Gastrocnemius medialis (tissue), 4 donors: Measurements from ENCODE around the gene TMED10. TPM values are rescaled to one million over a fixed set of nuclear protein-coding genes. Genes with fewer than 3 reads are reported as not detected.

Experiments
- ATAC-seq, 2 donors: fragments of 150-250 bp; one replicate each; pipeline ENCODE4 v1.9.1; 2016
- DNase-seq, 2 donors: peaks; one replicate each; pipeline ENCODE4 v3.0.0-alpha.2; 2019
- H3K27ac ChIP-seq, 4 donors: fragments of 200-600 bp; sonication (generic); 1 replicate in 1 of 4; 2 replicates in 3 of 4; pipeline ENCODE4 v1.5.1; 2016 to 2018; ENCODE audit warnings: mild to moderate bottlenecking in 2 of 4, moderate library complexity in 1 of 4
- H3K27me3 ChIP-seq, 3 donors: fragments of 200-600 bp; sonication (generic) in 2 of 3; 1 replicate in 1 of 3; 2 replicates in 2 of 3; pipeline versions ENCODE4 v1.5.1 to v1.6.0; 2016 to 2019; ENCODE audit warnings: mild to moderate bottlenecking in 1 of 3, moderate library complexity in 1 of 3
- H3K36me3 ChIP-seq, 2 donors: fragments of 200-600 bp; sonication (generic) in 1 of 2; one replicate each; pipeline ENCODE4 v1.5.1; 2017 to 2018
- H3K4me1 ChIP-seq, 2 donors: fragments of 200-600 bp; sonication (generic) in 1 of 2; one replicate each; pipeline ENCODE4 v1.5.1; 2016 to 2017; ENCODE audit warnings: mild to moderate bottlenecking in 2 of 2
- H3K4me3 ChIP-seq, 4 donors: fragments of 200-600 bp; sonication (generic) in 3 of 4; 1 replicate in 1 of 4; 2 replicates in 3 of 4; pipeline ENCODE4 v1.5.1; 2016 to 2019; ENCODE audit warnings: mild to moderate bottlenecking in 2 of 4
- H3K9me3 ChIP-seq, 3 donors: fragments of 200-600 bp; sonication (generic) in 2 of 3; 1 replicate in 1 of 3; 2 replicates in 2 of 3; pipeline ENCODE4 v1.5.1; 2016 to 2019
- CTCF ChIP-seq, 5 experiments: fragments of 450-650 bp in 3 of 5; fragments of 200-600 bp in 2 of 5; sonication (generic) in 2 of 5; IDR thresholded peaks in 4 of 5; conservative IDR thresholded peaks in 1 of 5; 1 replicate in 4 of 5; 2 replicates in 1 of 5; pipeline ENCODE4 v1.5.1; 2016 to 2019; ENCODE audit warnings: antibody characterized with exemption in 5 of 5, mild to moderate bottlenecking in 3 of 5, moderate library complexity in 3 of 5
- POLR2A ChIP-seq, 2 donors: fragments of 450-650 bp; IDR thresholded peaks; one replicate each; pipeline ENCODE4 v1.6.1; 2017; ENCODE audit warnings: antibody characterized with exemption in 2 of 2, mild to moderate bottlenecking in 2 of 2, moderate library complexity in 2 of 2
- in situ Hi-C, 4 donors: fragments of 200-750 bp; cut with MboI; loops; one replicate each; pipeline versions ENCODE4 v1.15.0 to v1.8.0; 2017; ENCODE audit warnings: low sequenced_read_pairs in 4 of 4
- intact Hi-C: fragments of 100-400 bp; cut with DNase I; formaldehyde crosslinking; loops from one replicate; pipeline ENCODE4 v1.15.1; 2023; ENCODE audit warnings: low total_unique reads
- total RNA-seq, 4 donors: library from RNA; depleted of rRNA; stranded (reverse); fragments of >200 nt; gene quantifications; one replicate each; pipeline versions ENCODE4 v1.1.0 to v1.2.3, GENCODE V29; 2016

Gene TMED10
- total RNA-seq, 4 donors from 2014 or later = 161 to 362 (median 255) TPM

GRCh38 chr14:75181293-75182062 is 5.1 kb upstream of the TMED10 start:
- H3K27ac ChIP-seq = no peak overlapping the region
- no peaks in the 10 kb centered on the region for H3K9me3 ChIP-seq
- H3K27me3 ChIP-seq = no peaks in the 10 kb centered on the region
- in situ Hi-C loops = no loop called here
- H3K4me3 ChIP-seq = no peak overlapping the region
- ATAC-seq (no peak), DNase-seq (no peak)
- TF ChIP-seq CTCF (IDR thresholded peaks at IDR 0.05 in 4 of 5, conservative IDR thresholded peaks at IDR 0.05 in 1 of 5) (no peak), POLR2A (IDR thresholded peaks at IDR 0.05) (no peak)
- H3K36me3 ChIP-seq = no peaks in the 10 kb centered on the region
- no peaks in the 10 kb centered on the region for H3K4me1 ChIP-seq
- intact Hi-C loops = no loop called here

GRCh38 chr14:75175677-75176141 is 703 bp downstream of the TMED10 start:
- intact Hi-C loops = loop anchor here (1.0 to 2.0 kb wide), 5 partner anchors 25 to 119 kb away; no protein-coding TSS in a partner anchor
- H3K27me3 ChIP-seq = no peaks in the 10 kb centered on the region
- TF ChIP-seq CTCF (IDR thresholded peaks at IDR 0.05 in 4 of 5, conservative IDR thresholded peaks at IDR 0.05 in 1 of 5) = no peak
- no peak for TF ChIP-seq POLR2A (IDR thresholded peaks at IDR 0.05)
- H3K4me3 ChIP-seq = peak overlapping the region; percentile 78 to 97 (median 92)
- DNase-seq = no peak
- H3K9me3 ChIP-seq = no peaks in the 10 kb centered on the region
- peak in 1 of 2 donors; percentile 2 for ATAC-seq
- peaks cover 33 to 35% of the 10 kb centered on the region in 2 donors for H3K4me1 ChIP-seq
- no peaks in the 10 kb centered on the region for H3K36me3 ChIP-seq
- peak overlapping the region; percentile 98 to 100 (median 98) for H3K27ac ChIP-seq
- in situ Hi-C loops = no loop called here

- peak overlapping the region in 1 of 4 donors; percentile 96 for H3K4me3 ChIP-seq
- intact Hi-C loops = no loop called here
- ATAC-seq = no peak
Measured at GRCh38 chr14:75174066-75174465, 2.3 kb downstream of the TMED10 start.

GRCh38 chr14:75170772-75171171 is 5.6 kb downstream of the TMED10 start:
- Histone ChIP-seq H3K27ac (peak overlapping the region in 2 of 4 donors; percentile 5 to 19), H3K4me1 (peaks cover 66 to 72% of the 10 kb centered on the region in 2 donors), H3K36me3 (no peaks in the 10 kb centered on the region), H3K9me3 (no peaks in the 10 kb centered on the region), H3K27me3 (no peaks in the 10 kb centered on the region), H3K4me3 (no peak overlapping the region)
- intact Hi-C loops = no loop called here
- DNase-seq (no peak), ATAC-seq (no peak)
- in situ Hi-C loops = no loop called here
- TF ChIP-seq POLR2A (IDR thresholded peaks at IDR 0.05) = no peak
- TF ChIP-seq CTCF (IDR thresholded peaks at IDR 0.05 in 4 of 5, conservative IDR thresholded peaks at IDR 0.05 in 1 of 5) = no peak

More at GRCh38 chr14:75174066-75174465, 2.3 kb downstream of the TMED10 start:
- in situ Hi-C loops = no loop called here
- no peak for TF ChIP-seq CTCF (IDR thresholded peaks at IDR 0.05 in 4 of 5, conservative IDR thresholded peaks at IDR 0.05 in 1 of 5)
- no peak for TF ChIP-seq POLR2A (IDR thresholded peaks at IDR 0.05)
- peaks cover 36 to 40% of the 10 kb centered on the region in 2 donors for H3K4me1 ChIP-seq
- no peak for DNase-seq
- H3K27ac ChIP-seq = peak overlapping the region; percentile 98 to 100 (median 98)
- no peaks in the 10 kb centered on the region for H3K27me3 ChIP-seq
- no peaks in the 10 kb centered on the region for H3K36me3 ChIP-seq
- H3K9me3 ChIP-seq = no peaks in the 10 kb centered on the region
